IMR-90 (cell line): ENCODE data around the gene KPNA3. TPM values are rescaled to one million over a fixed set of nuclear protein-coding genes. Genes with fewer than 3 reads are reported as not detected.

ENCODE experiments used
- ATAC-seq: fragments of 200-7000 bp; cut with Tn5 transposase; 2 replicates; pipeline ENCODE4 v1.9.1; 2020; ENCODE audit warnings: low read depth, mild to moderate bottlenecking, moderate library complexity
- BruUV-seq: library from RNA; stranded (reverse); fragments of 400-500 nt; replicated peaks from 2 replicates; lab custom pipeline; 2021; lab: Mats Ljungman, UMichigan
- CTCF ChIA-PET: fragments of 300-600 bp; formaldehyde crosslinking; extraction: SDS; loops from one replicate; lab custom pipeline; 2021; ENCODE audit warnings: antibody characterized with exemption; lab: Yijun Ruan, JAX
- POLR2A ChIA-PET: fragments of 300-600 bp; sonication (Branson Sonifier 250); formaldehyde crosslinking; loops from one replicate; lab custom pipeline; 2022; ENCODE audit warnings: antibody characterized with exemption; ENCODE audit not compliant: unreplicated experiment; lab: Charles Lee
- DNase-seq: peaks from one replicate; pipeline ENCODE4 v3.0.0; 2013
- H2AFZ ChIP-seq: replicated peaks from 2 replicates; pipeline ENCODE3; 2013; ENCODE audit warnings: low read length, mild to moderate bottlenecking; ENCODE audit not compliant: poor library complexity
- H2AK5ac ChIP-seq: 2 replicates; pipeline ENCODE4 v1.6.1; 2013; ENCODE audit warnings: low read depth, low read length, inconsistent platforms
- H2AK9ac ChIP-seq: replicated peaks from 2 replicates; pipeline ENCODE3; 2013; ENCODE audit warnings: mild to moderate bottlenecking, low read depth, low read length, moderate library complexity; ENCODE audit not compliant: poor library complexity
- H2BK120ac ChIP-seq: 2 replicates; pipeline ENCODE4 v1.6.1; 2013; ENCODE audit warnings: low read depth, low read length, inconsistent platforms
- H2BK15ac ChIP-seq: 3 replicates; pipeline ENCODE4 v1.6.1; 2013; ENCODE audit warnings: low read depth, low read length, inconsistent platforms
- H2BK20ac ChIP-seq: 2 replicates; pipeline ENCODE4 v1.6.1; 2013; ENCODE audit warnings: low read depth, mild to moderate bottlenecking, inconsistent platforms, low read length, moderate library complexity
- H2BK5ac ChIP-seq: 2 replicates; pipeline ENCODE4 v1.6.1; 2013; ENCODE audit warnings: mild to moderate bottlenecking, low read depth, low read length, inconsistent platforms; ENCODE audit not compliant: poor library complexity, severe bottlenecking
- H3K14ac ChIP-seq: replicated peaks from 2 replicates; pipeline ENCODE4 v1.6.1; 2013; ENCODE audit warnings: low read depth, low read length, inconsistent platforms
- H3K18ac ChIP-seq: 2 replicates; pipeline ENCODE4 v1.6.1; 2013; ENCODE audit warnings: low read depth, low read length, control low read depth
- H3K23ac ChIP-seq: 2 replicates; pipeline ENCODE4 v1.6.1; 2013; ENCODE audit warnings: low read depth, low read length, inconsistent platforms
- H3K27ac ChIP-seq: 2 replicates; pipeline ENCODE4 v1.5.1; 2013; ENCODE audit warnings: mild to moderate bottlenecking, control low read depth, low read length; ENCODE audit not compliant: insufficient read depth
- H3K27me3 ChIP-seq: 2 replicates; pipeline ENCODE4 v1.6.1; 2013; ENCODE audit warnings: low read length; ENCODE audit not compliant: control insufficient read depth, insufficient read depth
- H3K36me3 ChIP-seq: 2 replicates; pipeline ENCODE4 v1.6.1; 2013; ENCODE audit warnings: low read length, mixed read lengths; ENCODE audit not compliant: control insufficient read depth, insufficient read depth
- H3K4ac ChIP-seq: 2 replicates; pipeline ENCODE4 v1.6.1; 2013; ENCODE audit warnings: low read depth, low read length, inconsistent platforms
- H3K4me1 ChIP-seq: 2 replicates; pipeline ENCODE4 v1.6.1; 2013; ENCODE audit warnings: low read length, mixed read lengths; ENCODE audit not compliant: control insufficient read depth, insufficient read depth
- H3K4me2 ChIP-seq: 2 replicates; pipeline ENCODE4 v1.6.1; 2013; ENCODE audit warnings: low read depth, mild to moderate bottlenecking, control low read depth, low read length, moderate library complexity
- H3K4me3 ChIP-seq: 2 replicates; pipeline ENCODE4 v1.5.1; 2013; ENCODE audit warnings: low read depth, mild to moderate bottlenecking, control low read depth, low read length, moderate library complexity; ENCODE audit not compliant: insufficient read depth
- H3K56ac ChIP-seq: 2 replicates; pipeline ENCODE4 v1.6.1; 2013; ENCODE audit warnings: low read length, inconsistent platforms; ENCODE audit not compliant: insufficient read depth; ENCODE audit errors: extremely low read depth
- H3K79me1 ChIP-seq, 2 experiments: 2 replicates each; pipeline ENCODE4 v1.6.1; 2013; ENCODE audit warnings: low read length in 2 of 2, inconsistent platforms in 1 of 2, low read depth in 1 of 2
- H3K9ac ChIP-seq: 2 replicates; pipeline ENCODE4 v1.6.1; 2013; ENCODE audit warnings: low read depth, low read length, control low read depth
- H3K9me1 ChIP-seq: 2 replicates; pipeline ENCODE4 v1.6.1; 2013; ENCODE audit warnings: low read length, inconsistent platforms; ENCODE audit not compliant: insufficient read depth
- H3K9me3 ChIP-seq: 2 replicates; pipeline ENCODE4 v1.6.1; 2013; ENCODE audit warnings: low read length; ENCODE audit not compliant: control insufficient read depth, insufficient read depth
- H4K20me1 ChIP-seq: 2 replicates; pipeline ENCODE4 v1.6.1; 2013; ENCODE audit warnings: low read length, inconsistent platforms; ENCODE audit not compliant: insufficient read depth
- H4K5ac ChIP-seq: 2 replicates; pipeline ENCODE4 v1.6.1; 2013; ENCODE audit warnings: mild to moderate bottlenecking, low read depth, low read length, control low read depth
- H4K8ac ChIP-seq, 2 experiments: 2 replicates each; pipeline ENCODE4 v1.6.1; 2013; ENCODE audit warnings: low read depth in 2 of 2, low read length in 2 of 2, control low read depth in 1 of 2, inconsistent platforms in 1 of 2
- H4K91ac ChIP-seq: 2 replicates; pipeline ENCODE4 v1.6.1; 2013; ENCODE audit warnings: low read depth, low read length, inconsistent platforms; ENCODE audit not compliant: insufficient read depth
- CEBPB ChIP-seq: IDR thresholded peaks from 2 replicates; pipeline ENCODE4 v1.6.1; 2012; ENCODE audit warnings: low read depth, low read length, improper control_type of control experiment
- MAZ ChIP-seq: IDR thresholded peaks from 2 replicates; pipeline ENCODE4 v1.6.1; 2012; ENCODE audit warnings: low read depth, mild to moderate bottlenecking, low read length, improper control_type of control experiment, moderate library complexity, borderline replicate concordance
- WGBS, 2 experiments: methylation state at CpG; one replicate each; pipeline versions ENCODE4 v1.1.5 to v1.1.7; 2013; ENCODE audit warnings: missing lambda C conversion rate in 2 of 2; ENCODE audit not compliant: insufficient read length in 1 of 2; ENCODE audit errors: extremely low coverage in 2 of 2; 5-methylcytosine and 5-hydroxymethylcytosine counted together
- dilution Hi-C: fragments of 300-500 bp; cut with HindIII; formaldehyde crosslinking; loops from one replicate; pipeline ENCODE4 v1.14.3; 2018; ENCODE audit warnings: low sequenced_read_pairs; ENCODE audit not compliant: unreplicated experiment
- in situ Hi-C: fragments of 300-500 bp; cut with MboI; formaldehyde crosslinking; loops from 3 replicates; pipeline ENCODE4 v1.14.3; 2019; ENCODE audit warnings: low sequenced_read_pairs, inconsistent platforms, mixed read lengths
- intact Hi-C: fragments of 100-400 bp; cut with micrococcal nuclease; formaldehyde crosslinking; loops from 2 replicates; pipeline ENCODE4 v1.10.0; 2022
- polyA plus RNA-seq, 3 experiments: library from polyadenylated mRNA; depleted of rRNA; stranded (reverse); fragments of >200 nt; gene quantifications; 2 replicates each; pipeline ENCODE4 v1.2.3, GENCODE V29; 2012; ENCODE audit warnings: low replicate concordance in 1 of 3
- total RNA-seq: library from RNA; depleted of rRNA; stranded (reverse); fragments of >200 nt; gene quantifications from 2 replicates; pipeline ENCODE4 v1.2.3, GENCODE V29; 2012

Gene KPNA3
- total and polyA plus RNA-seq, 2 of the 4 experiments (the other 2 are of a cell fraction) = 25.3 to 48.6 TPM

- POLR2A ChIA-PET = interaction anchor here (1.0 kb wide), 1 partner anchor 11 kb away, joined by 4 read pairs; no protein-coding TSS in a partner anchor
- intact Hi-C loops = loop anchor here (2.0 to 10.0 kb wide), 3 partner anchors 102 to 244 kb away; partner anchors contain the start of genes KPNA3 and SPRYD7
- dilution Hi-C loops = no loop called here
Measured at GRCh38 chr13:49690133-49690994, 102.1 kb downstream of the KPNA3 start.

More at GRCh38 chr13:49690133-49690994, 102.1 kb downstream of the KPNA3 start:
- H2BK15ac ChIP-seq = peak overlapping the region; percentile 55; the same call in 2 of the 3 replicates
- peaks cover 17% of the 10 kb centered on the region for H3K36me3 ChIP-seq
- ATAC-seq (no peak; the same call in 1 of the 2 replicates), DNase-seq (peak; percentile 87)
- no peaks in the 10 kb centered on the region for H3K9me3 ChIP-seq
- peak overlapping the region; percentile 61 for H4K91ac ChIP-seq
- TF ChIP-seq CEBPB (peak; percentile 82), MAZ (no peak)
- H3K14ac ChIP-seq = peak overlapping the region; percentile 69
- peak overlapping the region; percentile 73 for H3K4ac ChIP-seq
- H3K79me1 ChIP-seq = peaks cover 34 to 56% of the 10 kb centered on the region in 2 experiments
- peak overlapping the region; percentile 55 for H2BK20ac ChIP-seq
- H3K9ac ChIP-seq = peak overlapping the region; percentile 58
- H2AK5ac ChIP-seq = peak overlapping the region; percentile 6; the same call in 1 of the 2 replicates
- H3K56ac ChIP-seq = peak overlapping the region; percentile 81; the same call in 1 of the 2 replicates
- peaks cover 12% of the 10 kb centered on the region for H3K9me1 ChIP-seq
- peak overlapping the region; percentile 56 for H3K4me3 ChIP-seq
- in situ Hi-C loops = no loop called here
- no peaks in the 10 kb centered on the region for H3K27me3 ChIP-seq
- H4K8ac ChIP-seq = peak overlapping the region; percentile 18 to 68; a peak in 3 of 4 replicates
- WGBS, 2 experiments = 0% methylated on average over 4 of the region's 17 CpGs; no CpG with 5 or more reads in 1 of the 2 experiments
- H3K4me1 ChIP-seq = 0 out of 2 replicates have a peak, but pooled peaks cover 1% of the 10 kb centered on the region
- peak overlapping the region; percentile 66 for H3K4me2 ChIP-seq
- H4K20me1 ChIP-seq = peaks cover 14% of the 10 kb centered on the region; the same call in 1 of the 2 replicates
- peak overlapping the region; percentile 53 for H3K27ac ChIP-seq
- peak overlapping the region; percentile 29 for H2AK9ac ChIP-seq
- CTCF ChIA-PET = no interaction called here
- peak overlapping the region; percentile 50 for H2BK5ac ChIP-seq
- H2BK120ac ChIP-seq = peak overlapping the region; percentile 71
- peak overlapping the region; percentile 7; the same call in 1 of the 2 replicates for H3K18ac ChIP-seq
- H4K5ac ChIP-seq = peak overlapping the region; percentile 0; the same call in 1 of the 2 replicates
- peak overlapping the region; percentile 98 for H2AFZ ChIP-seq
- H3K23ac ChIP-seq = peak overlapping the region; percentile 83; the same call in 1 of the 2 replicates
- no TSS peak for BruUV-seq
